BJ (cell line): ENCODE results near the gene NAPEPLD. TPM values are rescaled to one million over a fixed set of nuclear protein-coding genes. Genes with fewer than 3 reads are reported as not detected.
A peak's percentile ranks its signal among the peaks of the same experiment; 100 is the strongest.
"Not testable (repeated sequence)": the region's sequence is repeated elsewhere in the genome, so short reads cannot be mapped to it uniquely, and the experiment has no call there.

Experiments
- CTCF ChIA-PET: fragments of 350-600 bp; formaldehyde crosslinking; extraction: SDS; loops from one replicate; lab custom pipeline; 2021; ENCODE audit warnings: antibody characterized with exemption, inconsistent platforms; lab: Yijun Ruan, JAX
- POLR2A ChIA-PET: fragments of 300-600 bp; sonication (Branson Sonifier 250); formaldehyde crosslinking; extraction: SDS; loops from one replicate; lab custom pipeline; 2021; ENCODE audit warnings: antibody characterized with exemption; lab: Charles Lee
- DNase-seq: peaks from one replicate; pipeline ENCODE4 v3.0.0-alpha.2; 2011; ENCODE audit warnings: low read depth
- H3K27me3 ChIP-seq: 2 replicates; pipeline ENCODE4 v1.6.0; 2011; ENCODE audit warnings: low read length; ENCODE audit not compliant: control insufficient read depth, insufficient read depth
- H3K36me3 ChIP-seq: 2 replicates; pipeline ENCODE4 v1.5.1; 2011; ENCODE audit warnings: low read length; ENCODE audit not compliant: control insufficient read depth, insufficient read depth
- H3K4me3 ChIP-seq: 2 replicates; pipeline ENCODE4 v1.5.1; 2011; ENCODE audit warnings: low read depth, mild to moderate bottlenecking, control low read depth, low read length
- CTCF ChIP-seq: IDR thresholded peaks from 2 replicates; pipeline ENCODE4 v1.5.1; 2011; ENCODE audit warnings: low read depth, mild to moderate bottlenecking, control low read depth, inconsistent platforms, low read length, moderate library complexity; ENCODE audit not compliant: insufficient read depth
- polyA plus RNA-seq: library from polyadenylated mRNA; depleted of rRNA; stranded (reverse); fragments of >200 nt; gene quantifications from 2 replicates; pipeline ENCODE4 v1.2.3, GENCODE V29; 2011

Gene NAPEPLD
- polyA plus RNA-seq, 1 experiment = 2.9 TPM

GRCh38 chr7:103065667-103066066 lies 83.2 kb downstream of the NAPEPLD start:
- no peak for DNase-seq
- peak; percentile 62 for TF ChIP-seq CTCF
- ChIA-PET CTCF (interaction anchor here (1.5 kb wide), 1 partner anchor 11 kb away, joined by 7 read pairs; no protein-coding TSS in a partner anchor), POLR2A (interaction anchor here (0.7 kb wide), 1 partner anchor 317 kb away, joined by 5 read pairs; no protein-coding TSS in a partner anchor)
- H3K27me3 ChIP-seq = no peaks in the 10 kb centered on the region
- no peak overlapping the region for H3K4me3 ChIP-seq
- no peaks in the 10 kb centered on the region for H3K36me3 ChIP-seq

GRCh38 chr7:103063895-103064294 lies 85.0 kb downstream of the NAPEPLD start:
- DNase-seq = no peak
- Histone ChIP-seq H3K4me3 (no peak overlapping the region), H3K36me3 (no peaks in the 10 kb centered on the region), H3K27me3 (no peaks in the 10 kb centered on the region)
- POLR2A ChIA-PET = no interaction called here
- CTCF ChIA-PET = interaction anchor here (0.8 kb wide), 1 partner anchor 9 kb away, joined by 6 read pairs; no protein-coding TSS in a partner anchor
- no peak for TF ChIP-seq CTCF

GRCh38 chr7:103059471-103059870 lies 89.4 kb downstream of the NAPEPLD start:
- Histone ChIP-seq H3K36me3 (no peaks in the 10 kb centered on the region), H3K27me3 (no peaks in the 10 kb centered on the region), H3K4me3 (no peak overlapping the region)
- DNase-seq = no peak
- ChIA-PET POLR2A (no interaction called here), CTCF (interaction anchor here (1.5 kb wide), 1 partner anchor 10 kb away, joined by 4 read pairs; no protein-coding TSS in a partner anchor)
- TF ChIP-seq CTCF = no peak

GRCh38 chr7:103058122-103058521 lies 90.8 kb downstream of the NAPEPLD start:
- ChIA-PET CTCF (interaction anchor here (1.0 to 1.5 kb wide), 2 partner anchors 9 to 12 kb away, joined by 3 to 4 read pairs; no protein-coding TSS in a partner anchor), POLR2A (no interaction called here)
- Histone ChIP-seq H3K36me3 (no peaks in the 10 kb centered on the region), H3K27me3 (no peaks in the 10 kb centered on the region), H3K4me3 (no peak overlapping the region)
- no peak for DNase-seq
- no peak for TF ChIP-seq CTCF

GRCh38 chr7:103056006-103056405 lies 92.9 kb downstream of the NAPEPLD start:
- H3K36me3 ChIP-seq, H3K4me3 ChIP-seq, POLR2A ChIA-PET, H3K27me3 ChIP-seq, DNase-seq: not testable (repeated sequence)
- CTCF ChIA-PET = interaction anchor here (2.0 kb wide), 1 partner anchor 10 kb away, joined by 7 read pairs; no protein-coding TSS in a partner anchor

GRCh38 chr7:103051519-103051918 lies 97.4 kb downstream of the NAPEPLD start:
- CTCF ChIA-PET = interaction anchor here (1.6 kb wide), 1 partner anchor 178 kb away, joined by 4 read pairs; no protein-coding TSS in a partner anchor
- POLR2A ChIA-PET = no interaction called here

More at GRCh38 chr7:103051519-103051918, 97.4 kb downstream of the NAPEPLD start:
- no peak for DNase-seq
- Histone ChIP-seq H3K27me3 (no peaks in the 10 kb centered on the region), H3K36me3 (no peaks in the 10 kb centered on the region), H3K4me3 (no peak overlapping the region)
- no peak for TF ChIP-seq CTCF
